Vagina (tissue), 2 donors: ENCODE data around the gene ZFYVE9.

Experiments
- CTCF ChIP-seq, 3 experiments: fragments of 450-650 bp in 2 of 3; fragments of 200-600 bp in 1 of 3; sonication (generic) in 1 of 3; IDR thresholded peaks; one replicate each; pipeline ENCODE4 v1.5.1; 2017 to 2019; ENCODE audit warnings: antibody characterized with exemption in 3 of 3, mild to moderate bottlenecking in 2 of 3, moderate library complexity in 2 of 3
- POLR2A ChIP-seq, 2 donors: fragments of 450-650 bp; IDR thresholded peaks; one replicate each; pipeline ENCODE4 v1.6.1; 2017; ENCODE audit warnings: antibody characterized with exemption in 2 of 2, mild to moderate bottlenecking in 2 of 2, moderate library complexity in 2 of 2
- POLR2AphosphoS5 ChIP-seq, 2 donors: sonication (generic); formaldehyde crosslinking; IDR thresholded peaks; one replicate each; pipeline ENCODE4 v1.9.0; 2017; ENCODE audit warnings: antibody characterized with exemption in 2 of 2, mild to moderate bottlenecking in 2 of 2, low read depth in 1 of 2; ENCODE audit not compliant: insufficient read depth in 1 of 2

GRCh38 chr1:52348704-52349300, 206.9 kb downstream of the ZFYVE9 start:
- TF ChIP-seq POLR2AphosphoS5 (IDR thresholded peaks at IDR 0.05; ENCODE audit: insufficient read depth in 1 of 2, low read depth in 1 of 2) (no peak), POLR2A (IDR thresholded peaks at IDR 0.05) (no peak), CTCF (IDR thresholded peaks at IDR 0.05) (no peak)
